H9 (cell line): ENCODE data around the gene SYCE1. TPM values are rescaled to one million over a fixed set of nuclear protein-coding genes. Genes with fewer than 3 reads are reported as not detected.

Source experiments
- DNase-seq: peaks from one replicate; pipeline ENCODE4 v3.0.0-alpha.2; 2017
- H2AFZ ChIP-seq: one replicate; pipeline ENCODE4 v1.6.1; 2013; ENCODE audit warnings: mild to moderate bottlenecking, low read length, control low read depth, moderate library complexity
- H2AK5ac ChIP-seq: 2 replicates; pipeline ENCODE4 v1.6.1; 2013; ENCODE audit warnings: low read length, control low read depth, mixed read lengths; ENCODE audit not compliant: insufficient read length
- H2BK120ac ChIP-seq: one replicate; pipeline ENCODE4 v1.6.1; 2013; ENCODE audit warnings: low read depth, mild to moderate bottlenecking, low read length, control low read depth, inconsistent platforms; ENCODE audit not compliant: poor library complexity, severe bottlenecking
- H2BK12ac ChIP-seq: 2 replicates; pipeline ENCODE4 v1.6.1; 2013; ENCODE audit warnings: low read length, control low read depth, mixed read lengths, low read depth; ENCODE audit not compliant: insufficient read length
- H2BK15ac ChIP-seq: 2 replicates; pipeline ENCODE4 v1.6.1; 2013; ENCODE audit warnings: low read depth, low read length, control low read depth
- H2BK20ac ChIP-seq: one replicate; pipeline ENCODE4 v1.6.1; 2013; ENCODE audit warnings: low read depth, mild to moderate bottlenecking, low read length, control low read depth, inconsistent platforms; ENCODE audit not compliant: poor library complexity, severe bottlenecking
- H2BK5ac ChIP-seq: 2 replicates; pipeline ENCODE4 v1.6.1; 2013; ENCODE audit warnings: low read length, control low read depth, mixed read lengths; ENCODE audit not compliant: insufficient read length
- H3K14ac ChIP-seq: 2 replicates; pipeline ENCODE4 v1.6.1; 2013; ENCODE audit warnings: low read length, control low read depth; ENCODE audit not compliant: insufficient read depth
- H3K18ac ChIP-seq: 2 replicates; pipeline ENCODE4 v1.6.1; 2013; ENCODE audit warnings: low read depth, mild to moderate bottlenecking, mixed read lengths, low read length, control low read depth; ENCODE audit not compliant: insufficient read length
- H3K23ac ChIP-seq: 2 replicates; pipeline ENCODE4 v1.6.1; 2013; ENCODE audit warnings: low read length, control low read depth, mixed read lengths, low read depth; ENCODE audit not compliant: insufficient read length
- H3K23me2 ChIP-seq: 2 replicates; pipeline ENCODE4 v1.6.1; 2013; ENCODE audit warnings: low read depth, mild to moderate bottlenecking, mixed read lengths, low read length, control low read depth; ENCODE audit not compliant: insufficient read length, poor library complexity, severe bottlenecking
- H3K27ac ChIP-seq: 2 replicates; pipeline ENCODE4 v1.5.1; 2013; ENCODE audit warnings: low read length, control low read depth, mixed read lengths, low read depth; ENCODE audit not compliant: insufficient read length
- H3K27me3 ChIP-seq: 2 replicates; pipeline ENCODE4 v1.6.1; 2013; ENCODE audit warnings: low read length, control low read depth, inconsistent platforms; ENCODE audit not compliant: insufficient read depth
- H3K4ac ChIP-seq: 2 replicates; pipeline ENCODE4 v1.6.1; 2013; ENCODE audit warnings: low read depth, mild to moderate bottlenecking, control low read depth, inconsistent platforms, low read length, moderate library complexity
- H3K4me1 ChIP-seq: 2 replicates; pipeline ENCODE4 v1.6.1; 2013; ENCODE audit warnings: low read length, control low read depth, inconsistent platforms; ENCODE audit not compliant: insufficient read depth
- H3K4me2 ChIP-seq: 2 replicates; pipeline ENCODE4 v1.6.1; 2013; ENCODE audit warnings: low read length, control low read depth, mixed read lengths; ENCODE audit not compliant: insufficient read length, insufficient read depth
- H3K56ac ChIP-seq: 2 replicates; pipeline ENCODE4 v1.6.1; 2013; ENCODE audit warnings: low read depth, mild to moderate bottlenecking, mixed read lengths, low read length, control low read depth; ENCODE audit not compliant: insufficient read length
- H3K79me1 ChIP-seq: 2 replicates; pipeline ENCODE4 v1.6.1; 2013; ENCODE audit warnings: low read depth, mild to moderate bottlenecking, moderate library complexity, low read length, control low read depth, inconsistent platforms; ENCODE audit not compliant: insufficient read depth, poor library complexity, severe bottlenecking
- H3K79me2 ChIP-seq: 2 replicates; pipeline ENCODE4 v1.6.1; 2013; ENCODE audit warnings: low read length, control low read depth, inconsistent platforms; ENCODE audit not compliant: insufficient read depth
- H3K9ac ChIP-seq: 2 replicates; pipeline ENCODE4 v1.6.1; 2013; ENCODE audit warnings: low read length, control low read depth, mixed read lengths; ENCODE audit not compliant: insufficient read length; ENCODE audit errors: extremely low read depth
- H3K9me3 ChIP-seq: one replicate; pipeline ENCODE4 v1.6.1; 2013; ENCODE audit warnings: low read depth, low read length, inconsistent platforms; ENCODE audit not compliant: control insufficient read depth
- H3T11ph ChIP-seq: one replicate; pipeline ENCODE4 v1.6.1; 2013; ENCODE audit warnings: mild to moderate bottlenecking, low read length, control low read depth, inconsistent platforms
- H4K20me1 ChIP-seq: one replicate; pipeline ENCODE4 v1.6.1; 2013; ENCODE audit not compliant: control insufficient read depth, insufficient read length, insufficient read depth
- H4K5ac ChIP-seq: 2 replicates; pipeline ENCODE4 v1.6.1; 2013; ENCODE audit warnings: low read depth, mild to moderate bottlenecking, mixed read lengths, low read length, control low read depth; ENCODE audit not compliant: insufficient read length
- H4K8ac ChIP-seq: replicated peaks from 2 replicates; pipeline ENCODE4 v1.6.1; 2013; ENCODE audit warnings: low read length, control low read depth, mixed read lengths, low read depth; ENCODE audit not compliant: insufficient read length
- H4K91ac ChIP-seq: 2 replicates; pipeline ENCODE4 v1.6.1; 2013; ENCODE audit warnings: low read depth, mild to moderate bottlenecking, moderate library complexity, mixed read lengths, low read length, control low read depth; ENCODE audit not compliant: insufficient read length
- H3K27ac Mint-ChIP-seq, 3 experiments: 2 replicates in 2 of 3; 3 replicates in 1 of 3; pipeline ENCODE4 v1.8.0; 2020 to 2021; ENCODE audit warnings: mixed read lengths in 3 of 3, mild to moderate bottlenecking in 1 of 3, moderate library complexity in 1 of 3
- H3K27me3 Mint-ChIP-seq: 2 replicates; pipeline ENCODE4 v1.8.0; 2021; ENCODE audit warnings: low read depth, mild to moderate bottlenecking, moderate library complexity, mixed read lengths
- H3K36me3 Mint-ChIP-seq, 3 experiments: 2 replicates in 2 of 3; 3 replicates in 1 of 3; pipeline ENCODE4 v1.8.0; 2020 to 2021; ENCODE audit warnings: low read depth in 3 of 3, mixed read lengths in 3 of 3; ENCODE audit not compliant: insufficient read depth in 1 of 3
- H3K4me1 Mint-ChIP-seq, 2 experiments: 2 replicates each; pipeline ENCODE4 v1.8.0; 2020; ENCODE audit warnings: mixed read lengths in 2 of 2
- H3K4me3 Mint-ChIP-seq, 2 experiments: 2 replicates in 1 of 2; 3 replicates in 1 of 2; pipeline ENCODE4 v1.8.0; 2020 to 2021; ENCODE audit warnings: mild to moderate bottlenecking in 2 of 2, mixed read lengths in 2 of 2, moderate library complexity in 1 of 2
- H3K9me3 Mint-ChIP-seq, 2 experiments: 2 replicates in 1 of 2; 3 replicates in 1 of 2; pipeline ENCODE4 v1.8.0; 2020; ENCODE audit warnings: mild to moderate bottlenecking in 2 of 2, mixed read lengths in 2 of 2, moderate library complexity in 1 of 2
- CTCF ChIP-seq: fragments of 200-600 bp; sonication (generic); conservative IDR thresholded peaks from 3 replicates; pipeline ENCODE4 v1.8.0; 2021; ENCODE audit warnings: antibody characterized with exemption, mild to moderate bottlenecking
- WGBS: extraction: QIAGEN DNeasy Blood & Tissue Kit; methylation state at CpG from one replicate; pipeline ENCODE4 v1.1.7; 2013; ENCODE audit warnings: missing lambda C conversion rate, low lambda C conversion rate, mixed read lengths; ENCODE audit not compliant: insufficient read length; ENCODE audit errors: extremely low coverage; 5-methylcytosine and 5-hydroxymethylcytosine counted together
- total RNA-seq: library from RNA; stranded (reverse); gene quantifications from 2 replicates; pipeline ENCODE4 v1.2.1, GENCODE V29; 2021

The SYCE1 gene
- total RNA-seq, 1 experiment from 2014 or later, result not detected

- H4K20me1 ChIP-seq, result no peaks in the 10 kb centered on the region
- no peaks in the 10 kb centered on the region for H3K79me2 ChIP-seq
- no peak overlapping the region for H4K8ac ChIP-seq
- H2AK5ac ChIP-seq, result no peak overlapping the region
- H2BK15ac ChIP-seq, result no peak overlapping the region
- H3K4ac ChIP-seq, result no peak overlapping the region
- H2AFZ ChIP-seq, result no peak overlapping the region
- no CpG with 5 or more reads among the region's 12 CpGs for WGBS
- H3K27ac Mint-ChIP-seq, result no peak overlapping the region
- peaks cover 62 to 70% of the 10 kb centered on the region in 2 experiments for H3K9me3 Mint-ChIP-seq
- H3K79me1 ChIP-seq, result no peaks in the 10 kb centered on the region
- peaks cover 2% of the 10 kb centered on the region; the same call in 1 of the 2 replicates for H3K27me3 Mint-ChIP-seq
- H3K36me3 Mint-ChIP-seq, result peaks cover 8 to 11% (median 8%) of the 10 kb centered on the region in 3 experiments; a peak in 5 of 7 replicates
- no peak overlapping the region for H3T11ph ChIP-seq
- no peak overlapping the region for H3K4me2 ChIP-seq
- no peak overlapping the region for H3K56ac ChIP-seq
- no peak overlapping the region for H2BK20ac ChIP-seq
- H2BK120ac ChIP-seq, result no peak overlapping the region
- no peak overlapping the region for H3K23ac ChIP-seq
- H2BK5ac ChIP-seq, result no peak overlapping the region
- H3K4me3 Mint-ChIP-seq, result no peak overlapping the region
- no peak overlapping the region for H3K9ac ChIP-seq
- no peaks in the 10 kb centered on the region for H3K4me1 ChIP-seq
- no peak overlapping the region for H3K14ac ChIP-seq
- H2BK12ac ChIP-seq, result no peak overlapping the region
- no peak overlapping the region for H3K27ac ChIP-seq
- H4K5ac ChIP-seq, result no peak overlapping the region
- no peak for TF ChIP-seq CTCF
- no peak overlapping the region for H3K18ac ChIP-seq
- no peak overlapping the region for H4K91ac ChIP-seq
- no peak for DNase-seq
- H3K23me2 ChIP-seq, result no peaks in the 10 kb centered on the region
- H3K27me3 ChIP-seq, result no peaks in the 10 kb centered on the region
- H3K9me3 ChIP-seq, result peaks cover 57% of the 10 kb centered on the region
- H3K4me1 Mint-ChIP-seq, result no peaks in the 10 kb centered on the region
Measured at GRCh38 chr10:133564816-133565215, 567 bp downstream of the SYCE1 start.
